OCI-LY3 (cell line): ENCODE measurements around the gene DNAJC1.

Experiments used
- CTCF ChIP-seq: fragments of 200-600, 300-600 bp; sonication (generic); IDR thresholded peaks from 2 replicates; pipeline ENCODE4 v1.5.1; 2014; ENCODE audit warnings: antibody characterized with exemption, low read length, low read depth
- EZH2phosphoT487 ChIP-seq: fragments of 200-600 bp; shearing (Covaris generic); IDR thresholded peaks from 2 replicates; pipeline ENCODE4 v1.6.1; 2018; ENCODE audit warnings: antibody characterized with exemption, mixed run types, low read depth

DNA sequence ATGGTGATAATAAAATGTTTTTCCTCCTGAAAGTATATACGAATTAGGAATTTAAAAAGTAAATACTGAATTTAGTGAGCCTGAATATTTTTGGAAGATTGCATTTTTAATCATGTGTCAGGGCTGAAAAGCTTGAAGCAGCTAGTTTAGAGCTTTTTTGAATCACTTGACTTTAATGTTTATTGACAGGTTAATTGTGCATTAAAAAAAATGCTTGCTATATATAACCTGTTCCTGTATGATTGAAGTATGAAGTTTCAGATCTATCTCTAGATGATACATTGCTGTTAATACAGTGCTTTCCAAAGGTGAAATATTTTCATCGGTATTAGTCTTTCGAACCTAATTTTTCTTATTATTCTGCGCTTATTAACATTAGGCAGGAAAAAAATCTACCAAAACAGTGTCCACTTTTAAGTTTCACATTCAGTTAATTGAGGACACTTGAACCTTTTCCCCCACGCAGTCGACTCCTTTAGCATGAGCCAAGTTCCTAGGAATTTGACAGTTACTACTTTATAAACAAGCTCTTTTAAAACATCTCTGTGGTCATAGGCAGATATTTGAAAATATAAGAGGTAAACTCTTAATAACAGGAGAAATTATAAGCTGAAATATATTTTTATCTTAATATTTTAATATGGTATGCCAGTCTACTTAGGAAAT lies 282.4 kb downstream of the DNAJC1 start:
- TF ChIP-seq CTCF (no peak), EZH2phosphoT487 (no peak)
